WI38 (cell line): ENCODE results near the gene CIAO3.

Experiments
- H3K4me3 ChIP-seq: 2 replicates; pipeline ENCODE4 v1.5.1; 2011; ENCODE audit warnings: low read depth, mild to moderate bottlenecking, control low read depth, low read length
- CTCF ChIP-seq: IDR thresholded peaks from 2 replicates; pipeline ENCODE4 v1.5.1; 2012; ENCODE audit warnings: low read depth, mild to moderate bottlenecking, control low read depth, low read length

The CIAO3 gene

GRCh38 chr16:732332-732731 is 8.5 kb downstream of the CIAO3 start:
- no peak overlapping the region for H3K4me3 ChIP-seq
- TF ChIP-seq CTCF, result no peak

GRCh38 chr16:730666-731509 is 9.9 kb downstream of the CIAO3 start:
- no peak overlapping the region for H3K4me3 ChIP-seq
- TF ChIP-seq CTCF, result no peak

- H3K4me3 ChIP-seq, result no peak overlapping the region
- no peak for TF ChIP-seq CTCF
Observed at GRCh38 chr16:729768-730665, 10.8 kb downstream of the CIAO3 start.

GRCh38 chr16:728890-729744 is 11.7 kb downstream of the CIAO3 start:
- no peak overlapping the region; the same call in 1 of the 2 replicates for H3K4me3 ChIP-seq
- no peak for TF ChIP-seq CTCF

GRCh38 chr16:728131-728889 is 12.5 kb downstream of the CIAO3 start:
- TF ChIP-seq CTCF, result no peak

GRCh38 chr16:727291-727977 is 13.4 kb downstream of the CIAO3 start:
- TF ChIP-seq CTCF, result no peak
- peak overlapping the region; percentile 67 for H3K4me3 ChIP-seq

More at GRCh38 chr16:728131-728889, 12.5 kb downstream of the CIAO3 start:
- H3K4me3 ChIP-seq, result peak overlapping the region; percentile 67
